SK-N-SH (cell line): ENCODE results near the gene BTBD18. TPM values are rescaled to one million over a fixed set of nuclear protein-coding genes. Genes with fewer than 3 reads are reported as not detected.
A peak's percentile ranks its signal among the peaks of the same experiment; 100 is the strongest.

Experiments
- CTCF ChIA-PET: fragments of 300-600, 350-600 bp; formaldehyde crosslinking; extraction: SDS; loops from one replicate; lab custom pipeline; 2021; lab: Yijun Ruan, JAX
- POLR2A ChIA-PET: fragments of 350-600 bp; sonication (Branson Sonifier 250); formaldehyde crosslinking; extraction: SDS; loops from one replicate; lab custom pipeline; 2020; ENCODE audit warnings: antibody characterized with exemption, inconsistent platforms; lab: Yijun Ruan, JAX
- DNase-seq: peaks from one replicate; pipeline ENCODE4 v3.0.0; 2012
- H2AFZ ChIP-seq: fragments of 200-600 bp; sonication (generic); 2 replicates; pipeline ENCODE4 v1.8.1; 2016; ENCODE audit warnings: antibody characterized with exemption, mild to moderate bottlenecking, low read depth
- H3F3A ChIP-seq: fragments of 200-600 bp; sonication (generic); replicated peaks from 2 replicates; pipeline ENCODE3; 2016; ENCODE audit warnings: antibody characterized with exemption, mild to moderate bottlenecking; ENCODE audit not compliant: insufficient read depth
- H3K27ac ChIP-seq, 2 experiments: fragments of 200-500 bp in 1 of 2; fragments of 200-600 bp in 1 of 2; sonication (Bioruptor generic) in 1 of 2; sonication (generic), shearing (Covaris generic) in 1 of 2; 2 replicates each; pipeline versions ENCODE4 v1.5.1 to v1.6.1; 2014 to 2016; ENCODE audit warnings: low read depth in 2 of 2, inconsistent platforms in 1 of 2, low read length in 1 of 2, mild to moderate bottlenecking in 1 of 2, mixed read lengths in 1 of 2
- H3K27me3 ChIP-seq: fragments of 200-600 bp; sonication (generic), shearing (Covaris generic); 2 replicates; pipeline ENCODE4 v1.6.1; 2016; ENCODE audit warnings: mixed run types; ENCODE audit not compliant: insufficient read depth
- H3K36me3 ChIP-seq, 2 experiments: fragments of 200-500 bp in 1 of 2; fragments of 200-600 bp in 1 of 2; sonication (Bioruptor generic) in 1 of 2; sonication (generic) in 1 of 2; replicated peaks in 1 of 2; 2 replicates each; pipeline versions ENCODE3 to v1.5.1; 2014 to 2016; ENCODE audit warnings: low read length in 1 of 2, mild to moderate bottlenecking in 1 of 2; ENCODE audit not compliant: insufficient read depth in 2 of 2, control insufficient read depth in 1 of 2
- H3K4me1 ChIP-seq, 2 experiments: fragments of 200-500 bp in 1 of 2; fragments of 200-600 bp in 1 of 2; sonication (Bioruptor generic) in 1 of 2; sonication (generic), shearing (Covaris generic) in 1 of 2; 2 replicates each; pipeline versions ENCODE4 v1.5.1 to v1.6.1; 2014 to 2016; ENCODE audit warnings: low read depth in 1 of 2, low read length in 1 of 2, mixed run types in 1 of 2; ENCODE audit not compliant: insufficient read depth in 2 of 2, control insufficient read depth in 1 of 2
- H3K4me2 ChIP-seq: fragments of 200-600 bp; sonication (generic), shearing (Covaris generic); 2 replicates; pipeline ENCODE4 v1.6.1; 2017; ENCODE audit warnings: mixed run types
- H3K4me3 ChIP-seq, 2 experiments: fragments of 200-500 bp in 1 of 2; fragments of 200-600 bp in 1 of 2; sonication (Bioruptor generic) in 1 of 2; sonication (generic), shearing (Covaris generic) in 1 of 2; 2 replicates each; pipeline versions ENCODE4 v1.5.1 to v1.8.1; 2014 to 2016; ENCODE audit warnings: low read depth in 2 of 2, inconsistent platforms in 1 of 2, low read length in 1 of 2, mild to moderate bottlenecking in 1 of 2, mixed read lengths in 1 of 2, moderate library complexity in 1 of 2
- H3K79me2 ChIP-seq: fragments of 200-600 bp; sonication (generic); 2 replicates; pipeline ENCODE4 v1.8.1; 2017; ENCODE audit warnings: mild to moderate bottlenecking; ENCODE audit not compliant: insufficient read depth
- H3K9ac ChIP-seq: fragments of 200-600 bp; sonication (generic); 2 replicates; pipeline ENCODE4 v1.6.1; 2017; ENCODE audit warnings: mixed run types
- H3K9me2 ChIP-seq: fragments of 200-600 bp; sonication (generic); 2 replicates; pipeline ENCODE4 v1.6.1; 2017; ENCODE audit warnings: mixed run types
- H3K9me3 ChIP-seq: fragments of 200-600 bp; sonication (generic); 2 replicates; pipeline ENCODE4 v1.6.1; 2017; ENCODE audit warnings: mixed run types, mild to moderate bottlenecking, moderate library complexity
- H4K20me1 ChIP-seq: fragments of 200-600 bp; sonication (generic); 2 replicates; pipeline ENCODE4 v1.6.1; 2017; ENCODE audit warnings: mild to moderate bottlenecking, mixed run types; ENCODE audit not compliant: insufficient read depth
- CHD2 ChIP-seq: fragments of 150-350 bp; IDR thresholded peaks from 2 replicates; pipeline ENCODE4 v1.6.1; 2018; ENCODE audit warnings: low read length; ENCODE audit not compliant: partially characterized antibody
- CTCF ChIP-seq: fragments of 200-600 bp; sonication (generic); IDR thresholded peaks from 2 replicates; pipeline ENCODE4 v1.6.1; 2017; ENCODE audit warnings: antibody characterized with exemption, mild to moderate bottlenecking, moderate library complexity
- ELF1 ChIP-seq: IDR thresholded peaks from 2 replicates; pipeline ENCODE4 v1.4.0; 2012
- GATA2 ChIP-seq: sonication (generic); formaldehyde crosslinking; IDR thresholded peaks from 2 replicates; pipeline ENCODE4 v1.5.0; 2020; ENCODE audit warnings: mild to moderate bottlenecking, missing genetic modification reagents
- MEF2A ChIP-seq: IDR thresholded peaks from 2 replicates; pipeline ENCODE4 v1.4.0; 2012; ENCODE audit warnings: low read depth, borderline replicate concordance
- POLR2AphosphoS5 ChIP-seq: IDR thresholded peaks from 2 replicates; pipeline ENCODE4 v1.6.1; 2012; ENCODE audit warnings: low read depth, low read length
- REST ChIP-seq: IDR thresholded peaks from 2 replicates; pipeline ENCODE4 v1.6.1; 2012; ENCODE audit warnings: mild to moderate bottlenecking, low read depth, low read length, moderate library complexity
- RFX5 ChIP-seq: IDR thresholded peaks from 2 replicates; pipeline ENCODE4 v1.6.1; 2012; ENCODE audit warnings: mild to moderate bottlenecking, improper control_type of control experiment, low read length
- RXRA ChIP-seq: IDR thresholded peaks from 2 replicates; pipeline ENCODE4 v1.4.0; 2012; ENCODE audit warnings: low read depth, mild to moderate bottlenecking, borderline replicate concordance
- SIN3A ChIP-seq: IDR thresholded peaks from 2 replicates; pipeline ENCODE4 v1.6.1; 2012; ENCODE audit warnings: low read depth, mild to moderate bottlenecking, low read length, moderate library complexity, borderline replicate concordance
- SMC3 ChIP-seq: IDR thresholded peaks from 2 replicates; pipeline ENCODE4 v1.6.1; 2012; ENCODE audit warnings: low read depth, low read length, improper control_type of control experiment
- YY1 ChIP-seq: IDR thresholded peaks from 2 replicates; pipeline ENCODE4 v1.4.0; 2012; ENCODE audit warnings: low read depth, mild to moderate bottlenecking
- WGBS: methylation state at CpG from one replicate; pipeline ENCODE4 v1.1.6; 2017; ENCODE audit warnings: low lambda C conversion rate; 5-methylcytosine and 5-hydroxymethylcytosine counted together
- polyA plus RNA-seq, 3 experiments: library from polyadenylated mRNA; depleted of rRNA; stranded (reverse); fragments of >200 nt; gene quantifications; 2 replicates each; pipeline ENCODE4 v1.2.3, GENCODE V29; 2012
- TF ChIP-seq, protein P1 (sequence below): fragments of 150-350 bp; IDR thresholded peaks from 2 replicates; pipeline ENCODE4 v1.6.1; 2016; ENCODE audit warnings: mild to moderate bottlenecking, low read depth, low read length
- TF ChIP-seq, protein P2 (sequence below): fragments of 150-350 bp; IDR thresholded peaks from 2 replicates; pipeline ENCODE4 v1.6.1; 2017; ENCODE audit warnings: antibody characterized with exemption, low read length, low read depth, borderline replicate concordance

The BTBD18 gene
- polyA plus RNA-seq, 1 of the 3 experiments (the other 2 are of a cell fraction): not detected

DNA sequence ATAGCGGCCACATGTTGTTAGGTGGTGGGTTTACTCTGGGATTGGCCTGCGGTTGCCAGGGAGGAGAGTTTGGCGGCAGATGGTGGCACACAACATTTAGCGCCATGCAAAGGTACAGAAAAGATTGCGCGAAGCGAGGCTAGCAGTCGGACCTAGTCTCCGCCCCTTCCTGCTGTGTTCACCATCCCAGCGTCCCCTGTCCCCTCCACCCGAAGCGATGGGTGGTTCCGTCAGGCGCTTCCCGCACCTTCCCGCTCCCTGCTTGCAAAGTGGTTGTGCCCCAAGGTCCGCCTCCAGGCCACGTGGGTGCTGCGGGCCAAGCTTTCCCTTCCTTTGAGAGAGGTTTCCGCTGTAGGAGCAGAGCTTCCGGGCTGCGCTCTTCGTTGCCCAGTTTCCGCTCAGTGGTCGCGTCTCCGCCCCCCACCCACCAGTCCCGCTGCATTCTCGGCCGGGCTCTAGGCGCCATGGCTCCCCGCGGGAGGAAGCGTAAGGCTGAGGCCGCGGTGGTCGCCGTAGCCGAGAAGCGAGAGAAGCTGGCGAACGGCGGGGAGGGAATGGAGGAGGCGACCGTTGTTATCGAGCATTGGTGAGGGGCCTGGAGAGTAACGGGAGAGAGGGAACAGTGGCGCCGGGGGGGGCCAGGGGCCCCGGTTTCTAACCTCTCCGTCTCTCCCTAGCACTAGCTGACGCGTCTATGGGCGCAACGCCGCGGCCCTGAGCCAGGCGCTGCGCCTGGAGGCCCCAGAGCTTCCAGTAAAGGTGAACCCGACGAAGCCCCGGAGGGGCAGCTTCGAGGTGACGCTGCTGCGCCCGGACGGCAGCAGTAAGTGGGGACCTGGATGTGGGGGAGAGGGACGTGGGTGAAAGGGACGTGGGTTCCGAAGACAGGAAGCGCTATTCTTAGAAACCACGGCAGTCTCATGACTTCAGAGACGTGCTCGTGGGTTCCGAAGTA lies 10.2 kb downstream of the BTBD18 start, which contains the start of gene SELENOH (continued):
- TF ChIP-seq CHD2 (peak; percentile 91), REST (0 out of 2 replicates have a peak, but pooled peaks have one; percentile 20), SIN3A (peak; percentile 97; the same call in 1 of the 2 replicates), CTCF (no peak), SMC3 (peak; percentile 23; the same call in 1 of the 2 replicates), ELF1 (peak; percentile 82; the same call in 1 of the 2 replicates), RFX5 (peak; percentile 93)

- Histone ChIP-seq H3F3A (peaks cover 11% of the 10 kb centered on the region), H3K36me3 (peaks cover 22 to 23% of the 10 kb centered on the region in 2 experiments), H3K9me3 (no peaks in the 10 kb centered on the region), H3K9ac (no peak overlapping the region), H3K9me2 (no peaks in the 10 kb centered on the region), H2AFZ (no peak overlapping the region), H3K27ac (no peak overlapping the region)
- POLR2A ChIA-PET: no interaction called here
- 80% methylated on average over 3 of the region's 3 CpGs for WGBS
- TF ChIP-seq CHD2 (no peak), SMC3 (no peak), YY1 (no peak), POLR2AphosphoS5 (no peak), REST (no peak), MEF2A (no peak), GATA2 (CRISPR knock-in tag) (no peak), RXRA (no peak)
- TF ChIP-seq, protein P1, sequence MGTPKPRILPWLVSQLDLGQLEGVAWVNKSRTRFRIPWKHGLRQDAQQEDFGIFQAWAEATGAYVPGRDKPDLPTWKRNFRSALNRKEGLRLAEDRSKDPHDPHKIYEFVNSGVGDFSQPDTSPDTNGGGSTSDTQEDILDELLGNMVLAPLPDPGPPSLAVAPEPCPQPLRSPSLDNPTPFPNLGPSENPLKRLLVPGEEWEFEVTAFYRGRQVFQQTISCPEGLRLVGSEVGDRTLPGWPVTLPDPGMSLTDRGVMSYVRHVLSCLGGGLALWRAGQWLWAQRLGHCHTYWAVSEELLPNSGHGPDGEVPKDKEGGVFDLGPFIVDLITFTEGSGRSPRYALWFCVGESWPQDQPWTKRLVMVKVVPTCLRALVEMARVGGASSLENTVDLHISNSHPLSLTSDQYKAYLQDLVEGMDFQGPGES: no peak
- TF ChIP-seq, protein P2, sequence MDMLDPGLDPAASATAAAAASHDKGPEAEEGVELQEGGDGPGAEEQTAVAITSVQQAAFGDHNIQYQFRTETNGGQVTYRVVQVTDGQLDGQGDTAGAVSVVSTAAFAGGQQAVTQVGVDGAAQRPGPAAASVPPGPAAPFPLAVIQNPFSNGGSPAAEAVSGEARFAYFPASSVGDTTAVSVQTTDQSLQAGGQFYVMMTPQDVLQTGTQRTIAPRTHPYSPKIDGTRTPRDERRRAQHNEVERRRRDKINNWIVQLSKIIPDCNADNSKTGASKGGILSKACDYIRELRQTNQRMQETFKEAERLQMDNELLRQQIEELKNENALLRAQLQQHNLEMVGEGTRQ: no peak
- TF ChIP-seq, all 33 proteins: peak for 0
- Histone ChIP-seq H3K27me3 (no peaks in the 10 kb centered on the region), H4K20me1 (0 out of 2 replicates have a peak, but pooled peaks cover 5% of the 10 kb centered on the region), H3K79me2 (peaks cover 68% of the 10 kb centered on the region), H3K4me3 (no peak overlapping the region), H3K4me2 (no peak overlapping the region), H3K4me1 (no peaks in the 10 kb centered on the region)
- CTCF ChIA-PET: interaction anchor here (1.6 kb wide), 1 partner anchor 65 kb away, joined by 4 read pairs; no protein-coding TSS in a partner anchor
- DNase-seq: no peak
These were observed 15.9 kb downstream of the BTBD18 start for GRCh38 chr11:57735619-57736298.
